GM18907 (cell line): ENCODE measurements around the gene PTPN22.

Experiments used
- ATAC-seq: cut with Tn5 transposase; IDR thresholded peaks from one replicate; pipeline ENCODE4 v1.9.1; 2021; ENCODE audit warnings: mild to moderate bottlenecking, moderate library complexity; ENCODE audit not compliant: unreplicated experiment

The PTPN22 gene

GRCh38 chr1:113887402-113888175 is 16.1 kb upstream of the PTPN22 start, which contains the start of gene BCL2L15:
Gene BCL2L15, minus strand, starts transcription at chr1:113887581. Its CDS starts 206 bp downstream, at chr1:113887375.
- ATAC-seq = peak; percentile 60

GRCh38 chr1:113886417-113887401 is 15.2 kb upstream of the PTPN22 start:
- ATAC-seq = no peak

GRCh38 chr1:113881661-113882060 is 10.1 kb upstream of the PTPN22 start:
- no peak for ATAC-seq

GRCh38 chr1:113879739-113880038 is 8.2 kb upstream of the PTPN22 start:
- no peak for ATAC-seq

GRCh38 chr1:113876176-113876575 is 4.7 kb upstream of the PTPN22 start:
- ATAC-seq = no peak

- ATAC-seq = peak; percentile 52
These were observed 4.2 kb upstream of the PTPN22 start for GRCh38 chr1:113875714-113876113.

- ATAC-seq = peak; percentile 32
These were observed 2.7 kb upstream of the PTPN22 start for GRCh38 chr1:113874012-113874879.

GRCh38 chr1:113872219-113872935 is 865 bp upstream of the PTPN22 start:
- no peak for ATAC-seq

GRCh38 chr1:113870778-113871177 is 734 bp downstream of the PTPN22 start:
- ATAC-seq = no peak

GRCh38 chr1:113868387-113869083 is 3.0 kb downstream of the PTPN22 start:
- ATAC-seq = no peak

- ATAC-seq = no peak
These were observed 9.9 kb downstream of the PTPN22 start for GRCh38 chr1:113861641-113862040.

- no peak for ATAC-seq
These were observed 10.6 kb downstream of the PTPN22 start for GRCh38 chr1:113860891-113861290.

- ATAC-seq = peak; percentile 86
These were observed 11.9 kb downstream of the PTPN22 start for GRCh38 chr1:113859478-113860175.

- ATAC-seq = no peak
These were observed 12.5 kb downstream of the PTPN22 start for GRCh38 chr1:113858982-113859381.

- peak; percentile 43 for ATAC-seq
These were observed 13.1 kb downstream of the PTPN22 start for GRCh38 chr1:113858418-113858817.

GRCh38 chr1:113857776-113858175 is 13.7 kb downstream of the PTPN22 start:
- no peak for ATAC-seq

- no peak for ATAC-seq
These were observed 15.1 kb downstream of the PTPN22 start for GRCh38 chr1:113856401-113856790.

- no peak for ATAC-seq
These were observed 15.7 kb downstream of the PTPN22 start for GRCh38 chr1:113855630-113856400.
